ENCODE data around the gene FHDC1.

Gene FHDC1

GRCh38 chr4:152989554-152989970 is 53.4 kb downstream of the FHDC1 start:
- H3K4me3 ChIP-seq (ENCODE audit: low read length), result no peak overlapping the region
- TF ChIP-seq, protein P1, sequence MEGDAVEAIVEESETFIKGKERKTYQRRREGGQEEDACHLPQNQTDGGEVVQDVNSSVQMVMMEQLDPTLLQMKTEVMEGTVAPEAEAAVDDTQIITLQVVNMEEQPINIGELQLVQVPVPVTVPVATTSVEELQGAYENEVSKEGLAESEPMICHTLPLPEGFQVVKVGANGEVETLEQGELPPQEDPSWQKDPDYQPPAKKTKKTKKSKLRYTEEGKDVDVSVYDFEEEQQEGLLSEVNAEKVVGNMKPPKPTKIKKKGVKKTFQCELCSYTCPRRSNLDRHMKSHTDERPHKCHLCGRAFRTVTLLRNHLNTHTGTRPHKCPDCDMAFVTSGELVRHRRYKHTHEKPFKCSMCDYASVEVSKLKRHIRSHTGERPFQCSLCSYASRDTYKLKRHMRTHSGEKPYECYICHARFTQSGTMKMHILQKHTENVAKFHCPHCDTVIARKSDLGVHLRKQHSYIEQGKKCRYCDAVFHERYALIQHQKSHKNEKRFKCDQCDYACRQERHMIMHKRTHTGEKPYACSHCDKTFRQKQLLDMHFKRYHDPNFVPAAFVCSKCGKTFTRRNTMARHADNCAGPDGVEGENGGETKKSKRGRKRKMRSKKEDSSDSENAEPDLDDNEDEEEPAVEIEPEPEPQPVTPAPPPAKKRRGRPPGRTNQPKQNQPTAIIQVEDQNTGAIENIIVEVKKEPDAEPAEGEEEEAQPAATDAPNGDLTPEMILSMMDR (conservative IDR thresholded peaks at IDR 0.05; ENCODE audit: low read depth, low read length), result no peak
- no peak for DNase-seq (ENCODE audit: low read depth)

GRCh38 chr4:152990471-152991131 is 54.5 kb downstream of the FHDC1 start:
- DNase-seq (ENCODE audit: low read depth), result no peak

GRCh38 chr4:152991398-152991797 is 55.3 kb downstream of the FHDC1 start:
- no peak overlapping the region for H3K4me3 ChIP-seq (ENCODE audit: low read length)
- TF ChIP-seq, protein P1 (conservative IDR thresholded peaks at IDR 0.05; ENCODE audit: low read depth, low read length), result no peak
- no peak for DNase-seq (ENCODE audit: low read depth)

More at GRCh38 chr4:152990471-152991131, 54.5 kb downstream of the FHDC1 start:
- TF ChIP-seq, protein P1 (conservative IDR thresholded peaks at IDR 0.05; ENCODE audit: low read depth, low read length), result no peak
- H3K4me3 ChIP-seq (ENCODE audit: low read length), result no peak overlapping the region

GRCh38 chr4:152992027-152992426 is 55.9 kb downstream of the FHDC1 start:
- TF ChIP-seq, protein P1 (conservative IDR thresholded peaks at IDR 0.05; ENCODE audit: low read depth, low read length), result no peak
- no peak overlapping the region for H3K4me3 ChIP-seq (ENCODE audit: low read length)
- DNase-seq (ENCODE audit: low read depth), result no peak

GRCh38 chr4:152992466-152992865 is 56.3 kb downstream of the FHDC1 start:
- TF ChIP-seq, protein P1 (conservative IDR thresholded peaks at IDR 0.05; ENCODE audit: low read depth, low read length), result no peak
- no peak overlapping the region for H3K4me3 ChIP-seq (ENCODE audit: low read length)
- no peak for DNase-seq (ENCODE audit: low read depth)

GRCh38 chr4:152994038-152994437 is 57.9 kb downstream of the FHDC1 start:
- no peak for DNase-seq (ENCODE audit: low read depth)
- no peak overlapping the region for H3K4me3 ChIP-seq (ENCODE audit: low read length)
- TF ChIP-seq, protein P1 (conservative IDR thresholded peaks at IDR 0.05; ENCODE audit: low read depth, low read length), result no peak

- TF ChIP-seq, protein P1 (conservative IDR thresholded peaks at IDR 0.05; ENCODE audit: low read depth, low read length), result no peak
- H3K4me3 ChIP-seq (ENCODE audit: low read length), result no peak overlapping the region
- DNase-seq (ENCODE audit: low read depth), result no peak
These were observed 60.0 kb downstream of the FHDC1 start for GRCh38 chr4:152996111-152996571.

All from retinal pigment epithelial cell (primary cell).